ENCODE results near the gene CDK6. TPM values are rescaled to one million over a fixed set of nuclear protein-coding genes. Genes with fewer than 3 reads are reported as not detected.
A peak's percentile ranks its signal among the peaks of the same experiment; 100 is the strongest.

CDK6 gene
- total RNA-seq, 1 donor from 2014 or later, result 7.3 TPM

GRCh38 chr7:92783260-92784201 lies 52.8 kb downstream of the CDK6 start:
- no peak overlapping the region for H3K27ac ChIP-seq
- H3K9me3 ChIP-seq, result peaks cover 0 to 3% of the 10 kb centered on the region in 2 donors
- no peaks in the 10 kb centered on the region for H3K27me3 ChIP-seq
- no peak for DNase-seq (ENCODE audit: low spot score in 2 of 2)
- no peaks in the 10 kb centered on the region for H3K36me3 ChIP-seq
- intact Hi-C loops (cut with DNase I), result no loop called here
- TF ChIP-seq CTCF (IDR thresholded peaks at IDR 0.05), result no peak
- H3K4me3 ChIP-seq, result no peak overlapping the region
- peaks cover 0 to 23% of the 10 kb centered on the region in 2 donors for H3K4me1 ChIP-seq

- Histone ChIP-seq H3K27me3 (no peaks in the 10 kb centered on the region), H3K27ac (no peak overlapping the region), H3K4me3 (no peak overlapping the region), H3K36me3 (no peaks in the 10 kb centered on the region), H3K9me3 (no peaks in the 10 kb centered on the region), H3K4me1 (peaks cover 0 to 23% of the 10 kb centered on the region in 2 donors)
- no peak for TF ChIP-seq CTCF (IDR thresholded peaks at IDR 0.05)
- no peak for DNase-seq (ENCODE audit: low spot score in 2 of 2)
- intact Hi-C loops (cut with DNase I), result no loop called here
These were observed 53.5 kb downstream of the CDK6 start for GRCh38 chr7:92782855-92783254.

- H3K4me1 ChIP-seq, result peaks cover 0 to 23% of the 10 kb centered on the region in 2 donors
These were observed 54.1 kb downstream of the CDK6 start for GRCh38 chr7:92782236-92782635.

GRCh38 chr7:92781117-92781720 lies 55.2 kb downstream of the CDK6 start:
- TF ChIP-seq CTCF (IDR thresholded peaks at IDR 0.05), result no peak
- Histone ChIP-seq H3K9me3 (no peaks in the 10 kb centered on the region), H3K27me3 (no peaks in the 10 kb centered on the region), H3K27ac (no peak overlapping the region), H3K36me3 (no peaks in the 10 kb centered on the region), H3K4me3 (no peak overlapping the region), H3K4me1 (peaks cover 0 to 21% of the 10 kb centered on the region in 2 donors)
- intact Hi-C loops (cut with DNase I), result no loop called here
- no peak for DNase-seq (ENCODE audit: low spot score in 2 of 2)

More at GRCh38 chr7:92782236-92782635, 54.1 kb downstream of the CDK6 start:
- no peak overlapping the region for H3K27ac ChIP-seq
- H3K9me3 ChIP-seq, result no peaks in the 10 kb centered on the region
- intact Hi-C loops (cut with DNase I), result no loop called here
- no peak for DNase-seq (ENCODE audit: low spot score in 2 of 2)
- TF ChIP-seq CTCF (IDR thresholded peaks at IDR 0.05), result no peak
- no peaks in the 10 kb centered on the region for H3K36me3 ChIP-seq
- H3K27me3 ChIP-seq, result no peaks in the 10 kb centered on the region
- H3K4me3 ChIP-seq, result no peak overlapping the region

- no peak for TF ChIP-seq CTCF (IDR thresholded peaks at IDR 0.05)
- no peak overlapping the region for H3K4me3 ChIP-seq
- no peaks in the 10 kb centered on the region for H3K9me3 ChIP-seq
- H3K4me1 ChIP-seq, result peaks cover 0 to 14% of the 10 kb centered on the region in 2 donors
- H3K27ac ChIP-seq, result no peak overlapping the region
- H3K27me3 ChIP-seq, result no peaks in the 10 kb centered on the region
- intact Hi-C loops (cut with DNase I), result no loop called here
- peak in 1 of 2 donors; percentile 67 for DNase-seq (ENCODE audit: low spot score in 2 of 2)
- H3K36me3 ChIP-seq, result peaks cover 0 to under 1% of the 10 kb centered on the region in 2 donors
These were observed 57.4 kb downstream of the CDK6 start for GRCh38 chr7:92778972-92779371.

All from ascending aorta (tissue), 2 donors.